SK-N-SH treated with all-trans-retinoic acid at 6 μM for 48 hours (cell line): ENCODE measurements around the gene ECEL1.

Source experiments
- ARNTL ChIP-seq: fragments of 450-650 bp; formaldehyde crosslinking; IDR thresholded peaks from 2 replicates; pipeline ENCODE4 v1.5.0; 2020; ENCODE audit warnings: low read depth, mild to moderate bottlenecking, moderate library complexity, borderline replicate concordance
- ZC3H10 ChIP-seq: fragments of 250-450 bp; sonication (Bioruptor Pico); IDR thresholded peaks from 2 replicates; pipeline ENCODE4 v1.5.1; 2021; ENCODE audit warnings: mild to moderate bottlenecking, moderate library complexity

- TF ChIP-seq ZC3H10 (CRISPR knock-in tag): no peak
- no peak for TF ChIP-seq ARNTL (CRISPR knock-in tag)
Observed at GRCh38 chr2:232508251-232508650, 20.6 kb upstream of the ECEL1 start.
